Glutamatergic neuron (in vitro differentiated cells): Measurements from ENCODE around the gene CACNA1E. TPM values are rescaled to one million over a fixed set of nuclear protein-coding genes. Genes with fewer than 3 reads are reported as not detected.

Experiments used
- DNase-seq: peaks from one replicate; pipeline ENCODE4 v3.0.0; 2022
- H3K27ac Mint-ChIP-seq: one replicate; pipeline ENCODE4 v1.8.0; 2020; ENCODE audit warnings: mild to moderate bottlenecking, mixed read lengths, inconsistent platforms; ENCODE audit not compliant: unreplicated experiment
- H3K27me3 Mint-ChIP-seq: one replicate; pipeline ENCODE4 v1.8.0; 2020; ENCODE audit warnings: mild to moderate bottlenecking, moderate library complexity, mixed read lengths, inconsistent platforms; ENCODE audit not compliant: unreplicated experiment
- H3K36me3 Mint-ChIP-seq: one replicate; pipeline ENCODE4 v1.8.0; 2020; ENCODE audit warnings: mild to moderate bottlenecking, mixed read lengths, inconsistent platforms; ENCODE audit not compliant: unreplicated experiment
- H3K4me1 Mint-ChIP-seq: one replicate; pipeline ENCODE4 v1.8.0; 2020; ENCODE audit warnings: mild to moderate bottlenecking, low read depth, mixed read lengths, inconsistent platforms; ENCODE audit not compliant: unreplicated experiment
- H3K4me3 Mint-ChIP-seq: one replicate; pipeline ENCODE4 v1.8.0; 2020; ENCODE audit warnings: mild to moderate bottlenecking, mixed read lengths, inconsistent platforms; ENCODE audit not compliant: unreplicated experiment
- H3K9me3 Mint-ChIP-seq: one replicate; pipeline ENCODE4 v1.8.0; 2020; ENCODE audit warnings: mild to moderate bottlenecking, moderate library complexity, mixed read lengths, inconsistent platforms; ENCODE audit not compliant: unreplicated experiment
- CTCF ChIP-seq: fragments of 200-600 bp; sonication (generic); IDR thresholded peaks from one replicate; pipeline ENCODE4 v1.5.0; 2021; ENCODE audit not compliant: partially characterized antibody, unreplicated experiment
- total RNA-seq: library from RNA; stranded (reverse); fragmentation: NEBNext Ultra II Directional; extraction: Animal tissue kit (Norgen Biotek cat#: 25700); gene quantifications from one replicate; pipeline ENCODE4 v1.2.1, GENCODE V29; 2021; ENCODE audit not compliant: unreplicated experiment

The CACNA1E gene
- total RNA-seq, 1 donor from 2014 or later = 8.8 TPM

- H3K4me1 Mint-ChIP-seq = no peaks in the 10 kb centered on the region
- H3K27me3 Mint-ChIP-seq = peaks cover 2% of the 10 kb centered on the region
- DNase-seq = no peak
- peaks cover 1% of the 10 kb centered on the region for H3K9me3 Mint-ChIP-seq
- no peak for TF ChIP-seq CTCF
- no peak overlapping the region for H3K4me3 Mint-ChIP-seq
- no peak overlapping the region for H3K27ac Mint-ChIP-seq
- H3K36me3 Mint-ChIP-seq = no peaks in the 10 kb centered on the region
Observed at GRCh38 chr1:181769846-181770245, 286.5 kb downstream of the CACNA1E start.

- Mint-ChIP-seq H3K27me3 (peaks cover 2% of the 10 kb centered on the region), H3K4me1 (no peaks in the 10 kb centered on the region), H3K9me3 (peaks cover 1% of the 10 kb centered on the region), H3K27ac (no peak overlapping the region), H3K36me3 (no peaks in the 10 kb centered on the region), H3K4me3 (no peak overlapping the region)
- DNase-seq = no peak
- TF ChIP-seq CTCF = no peak
Observed at GRCh38 chr1:181772714-181773113, 289.4 kb downstream of the CACNA1E start.

- no peak for TF ChIP-seq CTCF
- Mint-ChIP-seq H3K4me1 (peaks cover 6% of the 10 kb centered on the region), H3K4me3 (no peak overlapping the region), H3K9me3 (peaks cover 1% of the 10 kb centered on the region), H3K27me3 (no peaks in the 10 kb centered on the region), H3K36me3 (no peaks in the 10 kb centered on the region), H3K27ac (no peak overlapping the region)
- DNase-seq = no peak
Observed at GRCh38 chr1:181776044-181776443, 292.7 kb downstream of the CACNA1E start.

- Mint-ChIP-seq H3K4me3 (no peak overlapping the region), H3K27me3 (no peaks in the 10 kb centered on the region)
Observed at GRCh38 chr1:181777286-181777685, 294.0 kb downstream of the CACNA1E start.

GRCh38 chr1:181777812-181778211, 294.5 kb downstream of the CACNA1E start:
- no peak overlapping the region for H3K27ac Mint-ChIP-seq
- H3K4me3 Mint-ChIP-seq = no peak overlapping the region
- no peak for DNase-seq
- peaks cover 1% of the 10 kb centered on the region for H3K9me3 Mint-ChIP-seq
- H3K36me3 Mint-ChIP-seq = no peaks in the 10 kb centered on the region
- H3K4me1 Mint-ChIP-seq = peaks cover 6% of the 10 kb centered on the region
- no peak for TF ChIP-seq CTCF
- H3K27me3 Mint-ChIP-seq = no peaks in the 10 kb centered on the region

More at GRCh38 chr1:181777286-181777685, 294.0 kb downstream of the CACNA1E start:
- H3K27ac Mint-ChIP-seq = no peak overlapping the region
- H3K9me3 Mint-ChIP-seq = peaks cover 1% of the 10 kb centered on the region
- DNase-seq = no peak
- TF ChIP-seq CTCF = no peak
- peaks cover 6% of the 10 kb centered on the region for H3K4me1 Mint-ChIP-seq
- no peaks in the 10 kb centered on the region for H3K36me3 Mint-ChIP-seq
